HG03103 (cell line): Measurements from ENCODE around the gene MAFG.

Experiments
- ATAC-seq: cut with Tn5 transposase; IDR thresholded peaks from one replicate; pipeline ENCODE4 v1.9.1; 2021; ENCODE audit warnings: low read depth; ENCODE audit not compliant: unreplicated experiment

MAFG gene

DNA sequence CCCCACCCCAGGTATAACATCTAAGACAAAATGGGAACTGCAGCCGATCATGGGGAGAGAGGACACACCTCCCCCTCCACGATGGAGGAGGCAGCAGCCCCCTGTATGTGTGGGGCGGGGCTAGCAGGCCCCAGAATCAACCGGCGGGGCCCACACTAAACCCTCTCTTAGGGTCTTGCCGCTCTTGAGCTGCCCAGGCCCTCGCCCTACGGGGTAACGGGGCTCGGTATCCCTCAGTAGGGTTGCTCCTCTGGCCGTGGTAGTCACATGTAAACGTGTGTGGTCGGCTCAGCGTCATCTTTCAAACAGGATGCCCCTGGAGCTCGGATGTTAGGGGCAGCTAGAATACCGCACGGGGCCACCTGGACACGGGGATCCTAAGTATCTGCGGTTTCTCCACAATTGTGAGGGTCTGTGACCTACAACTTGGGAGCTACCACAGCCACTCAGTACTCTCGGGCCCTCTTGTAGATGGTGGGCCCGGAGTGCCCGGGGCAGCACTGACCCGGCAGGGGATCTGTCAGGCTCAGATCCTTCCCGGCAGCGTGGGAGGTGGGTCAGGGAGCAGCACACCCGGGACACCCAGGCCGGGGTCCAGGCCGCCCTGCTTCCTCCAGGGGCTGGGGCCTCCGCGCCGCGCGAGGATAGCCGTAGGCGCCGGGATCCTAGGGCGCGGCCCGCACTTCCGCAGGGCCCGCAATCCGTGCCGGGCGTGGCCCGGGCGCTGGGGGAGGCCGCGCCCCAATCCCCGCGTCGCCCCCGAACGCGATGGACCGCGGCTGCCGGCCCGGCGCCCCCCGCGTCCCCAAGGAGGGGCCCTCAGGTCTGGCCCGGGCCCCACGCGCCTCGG, 57.2 kb downstream of the MAFG start:
- ATAC-seq: peak; percentile 7

GRCh38 chr17:81869221-81870130, 58.1 kb downstream of the MAFG start:
- no peak for ATAC-seq

GRCh38 chr17:81868674-81869220, 58.8 kb downstream of the MAFG start:
- no peak for ATAC-seq
